ENCODE measurements around the gene ZNF462. TPM values are rescaled to one million over a fixed set of nuclear protein-coding genes. Genes with fewer than 3 reads are reported as not detected.

The ZNF462 gene
- total and polyA plus RNA-seq, 12 donors = 4.9 to 86.9 (median 38.5) TPM

GRCh38 chr9:107051392-107051791 lies 188.4 kb downstream of the ZNF462 start:
- no peak for DNase-seq
- no peaks in the 10 kb centered on the region for H3K4me1 ChIP-seq (replicated peaks in 1 of 2)
- H3K4me3 ChIP-seq = no peak overlapping the region
- H3K36me3 ChIP-seq (replicated peaks in 1 of 2) = no peaks in the 10 kb centered on the region
- no peaks in the 10 kb centered on the region for H3K9me3 ChIP-seq (replicated peaks in 1 of 3)
- H3K27me3 ChIP-seq = no peaks in the 10 kb centered on the region
- WGBS, 4 donors = 48 to 70% (median 64%) methylated on average over 1 of the region's 1 CpG
- no peak for TF ChIP-seq POLR2A (IDR thresholded peaks at IDR 0.05)
- TF ChIP-seq, protein P1, sequence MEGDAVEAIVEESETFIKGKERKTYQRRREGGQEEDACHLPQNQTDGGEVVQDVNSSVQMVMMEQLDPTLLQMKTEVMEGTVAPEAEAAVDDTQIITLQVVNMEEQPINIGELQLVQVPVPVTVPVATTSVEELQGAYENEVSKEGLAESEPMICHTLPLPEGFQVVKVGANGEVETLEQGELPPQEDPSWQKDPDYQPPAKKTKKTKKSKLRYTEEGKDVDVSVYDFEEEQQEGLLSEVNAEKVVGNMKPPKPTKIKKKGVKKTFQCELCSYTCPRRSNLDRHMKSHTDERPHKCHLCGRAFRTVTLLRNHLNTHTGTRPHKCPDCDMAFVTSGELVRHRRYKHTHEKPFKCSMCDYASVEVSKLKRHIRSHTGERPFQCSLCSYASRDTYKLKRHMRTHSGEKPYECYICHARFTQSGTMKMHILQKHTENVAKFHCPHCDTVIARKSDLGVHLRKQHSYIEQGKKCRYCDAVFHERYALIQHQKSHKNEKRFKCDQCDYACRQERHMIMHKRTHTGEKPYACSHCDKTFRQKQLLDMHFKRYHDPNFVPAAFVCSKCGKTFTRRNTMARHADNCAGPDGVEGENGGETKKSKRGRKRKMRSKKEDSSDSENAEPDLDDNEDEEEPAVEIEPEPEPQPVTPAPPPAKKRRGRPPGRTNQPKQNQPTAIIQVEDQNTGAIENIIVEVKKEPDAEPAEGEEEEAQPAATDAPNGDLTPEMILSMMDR (IDR thresholded peaks at IDR 0.05) = no peak
- intact Hi-C loops (cut with DNase I) = no loop called here
- no peak overlapping the region for H3K27ac ChIP-seq

GRCh38 chr9:107054146-107054545 lies 191.2 kb downstream of the ZNF462 start:
- Histone ChIP-seq H3K4me3 (no peak overlapping the region), H3K27me3 (no peaks in the 10 kb centered on the region), H3K9me3 (replicated peaks in 1 of 3) (no peaks in the 10 kb centered on the region), H3K4me1 (replicated peaks in 1 of 2) (no peaks in the 10 kb centered on the region), H3K36me3 (replicated peaks in 1 of 2) (no peaks in the 10 kb centered on the region), H3K27ac (no peak overlapping the region)
- 64 to 79% (median 71%) methylated on average over 1 to 2 of the region's 2 CpGs for WGBS, 4 donors
- TF ChIP-seq, protein P1 (IDR thresholded peaks at IDR 0.05) = no peak
- TF ChIP-seq POLR2A (IDR thresholded peaks at IDR 0.05) = no peak
- intact Hi-C loops (cut with DNase I) = no loop called here
- peak in 4 of 7 donors; percentile 19 to 59 (median 24) for DNase-seq

DNA sequence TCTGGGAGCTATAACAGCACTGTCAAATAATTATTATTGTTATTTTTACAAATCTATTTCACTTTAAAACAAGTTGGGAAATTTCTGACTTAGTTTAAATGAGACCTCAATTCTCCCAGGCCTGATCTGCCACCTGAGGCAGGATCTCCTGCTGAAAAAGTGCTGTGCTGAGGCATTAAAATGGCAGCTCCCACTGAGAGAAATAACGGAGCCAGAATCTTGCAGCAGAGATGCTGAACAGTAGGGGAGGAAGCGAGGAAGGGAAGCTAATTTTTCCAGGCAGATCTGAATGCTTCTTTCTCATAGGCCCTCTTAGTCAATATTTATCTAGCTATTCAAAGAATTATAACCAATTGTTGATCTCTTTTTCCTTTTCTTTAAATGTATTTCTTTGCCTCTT lies 196.3 kb downstream of the ZNF462 start:
- WGBS, 4 donors = 62 to 82% (median 79%) methylated on average over 2 of the region's 2 CpGs
- no peak overlapping the region for H3K4me3 ChIP-seq
- no peak for TF ChIP-seq POLR2A (IDR thresholded peaks at IDR 0.05)
- TF ChIP-seq, protein P1 (IDR thresholded peaks at IDR 0.05) = no peak
- no peaks in the 10 kb centered on the region for H3K36me3 ChIP-seq (replicated peaks in 1 of 2)
- H3K9me3 ChIP-seq (replicated peaks in 1 of 3) = no peaks in the 10 kb centered on the region
- no peaks in the 10 kb centered on the region for H3K27me3 ChIP-seq
- intact Hi-C loops (cut with DNase I) = no loop called here
- H3K27ac ChIP-seq = no peak overlapping the region
- no peaks in the 10 kb centered on the region for H3K4me1 ChIP-seq (replicated peaks in 1 of 2)
- no peak for DNase-seq

DNA sequence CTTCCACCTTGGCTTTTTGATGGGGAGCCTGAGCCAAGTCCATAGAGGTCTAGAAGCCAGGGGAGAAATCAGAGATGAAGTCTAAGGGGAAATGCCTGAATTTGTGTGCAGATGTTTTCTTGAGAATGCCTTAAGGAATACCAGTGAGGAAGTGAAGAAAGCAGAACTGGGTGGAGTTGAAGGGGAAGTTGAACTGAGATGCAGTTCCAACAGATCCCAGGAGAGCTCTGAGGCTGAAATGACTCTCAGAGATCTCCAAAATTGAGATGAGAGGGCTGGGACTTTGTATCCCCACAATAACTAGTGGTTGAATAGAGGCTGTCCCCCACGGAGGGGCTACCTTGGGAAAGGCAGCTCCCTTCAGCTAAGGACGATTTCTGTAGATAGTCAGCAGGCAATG lies 197.1 kb downstream of the ZNF462 start:
- H3K9me3 ChIP-seq (replicated peaks in 1 of 3) = no peaks in the 10 kb centered on the region
- no peaks in the 10 kb centered on the region for H3K36me3 ChIP-seq (replicated peaks in 1 of 2)
- no peaks in the 10 kb centered on the region for H3K4me1 ChIP-seq (replicated peaks in 1 of 2)
- WGBS, 4 donors = 64 to 100% (median 72%) methylated on average over 2 of the region's 2 CpGs
- no peak overlapping the region for H3K27ac ChIP-seq
- H3K27me3 ChIP-seq = no peaks in the 10 kb centered on the region
- TF ChIP-seq POLR2A (IDR thresholded peaks at IDR 0.05) = no peak
- TF ChIP-seq, protein P1 (IDR thresholded peaks at IDR 0.05) = no peak
- DNase-seq = no peak
- H3K4me3 ChIP-seq = no peak overlapping the region
- intact Hi-C loops (cut with DNase I) = no loop called here

Small RNA genes within 50 kb of the gene (small RNA-seq; reads per million reads assigned to genes)
- 0 reads per million in 2 donors for gene RNA5SP292
